WI38 (cell line): ENCODE measurements around the gene SCAI.

Source experiments
- H3K4me3 ChIP-seq: 2 replicates; pipeline ENCODE4 v1.5.1; 2011; ENCODE audit warnings: low read depth, mild to moderate bottlenecking, control low read depth, low read length
- CTCF ChIP-seq: IDR thresholded peaks from 2 replicates; pipeline ENCODE4 v1.5.1; 2012; ENCODE audit warnings: low read depth, mild to moderate bottlenecking, control low read depth, low read length

SCAI gene

GRCh38 chr9:125137200-125137599, 6.1 kb downstream of the SCAI start:
- TF ChIP-seq CTCF: no peak
- no peak overlapping the region for H3K4me3 ChIP-seq

DNA sequence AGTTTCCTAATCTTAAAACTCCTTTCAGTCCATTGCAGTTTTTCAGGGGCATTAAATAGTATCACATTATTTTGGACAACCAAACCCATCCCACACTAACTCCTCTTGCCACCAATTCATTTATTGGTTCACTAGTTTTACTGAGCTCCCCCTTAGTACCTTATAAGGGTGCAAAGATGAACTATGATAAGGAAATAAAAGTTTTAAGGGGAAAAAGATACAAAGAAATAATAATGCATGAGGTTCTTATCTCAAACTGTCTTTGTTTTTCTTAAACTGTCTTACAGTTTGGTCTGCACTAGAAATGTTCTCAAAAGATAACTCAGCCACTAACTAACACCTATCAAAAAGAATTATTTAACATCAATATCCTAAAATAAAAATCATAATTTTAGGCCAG, 8.4 kb downstream of the SCAI start:
- TF ChIP-seq CTCF: no peak

DNA sequence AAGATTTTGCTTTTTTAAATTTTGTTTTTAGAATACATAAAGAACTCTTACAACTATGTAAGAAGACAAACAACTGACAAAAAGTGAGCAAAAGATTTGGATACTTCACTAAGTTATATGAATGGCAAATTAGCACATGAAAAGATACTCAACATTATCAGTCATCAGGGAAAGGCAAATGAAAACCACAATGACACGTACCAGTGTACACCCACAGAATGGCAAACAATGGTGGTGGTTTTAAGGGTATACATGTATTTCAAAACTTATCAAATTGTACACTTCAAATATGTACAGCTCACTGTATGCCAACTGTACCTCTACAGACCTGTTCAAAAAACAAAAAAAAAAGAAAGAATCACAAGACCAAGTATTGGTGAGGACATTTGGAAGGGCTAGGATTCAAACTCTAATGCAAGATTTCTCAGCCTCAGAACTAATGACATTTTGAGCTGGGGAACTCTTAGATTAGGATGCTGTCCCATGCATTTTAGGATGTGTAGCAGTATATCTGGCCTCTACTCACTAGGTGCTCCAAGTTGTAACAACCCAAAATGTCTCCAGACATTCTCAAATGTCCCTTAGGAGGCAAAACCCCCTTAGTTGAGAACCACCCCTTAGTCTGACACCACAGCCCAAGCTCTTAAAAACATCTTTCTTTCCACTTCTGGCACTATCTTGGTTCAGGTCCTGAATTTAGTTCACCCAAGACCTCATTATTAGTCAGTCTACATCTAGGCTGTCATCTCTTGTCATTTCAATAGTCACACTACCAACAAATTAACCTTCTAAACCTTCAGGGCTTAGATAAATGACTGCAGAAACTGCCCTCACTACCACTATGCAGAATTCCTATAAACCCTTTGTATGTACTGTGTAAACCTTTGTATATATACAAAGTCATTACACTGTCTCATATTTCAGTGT, 9.7 kb downstream of the SCAI start:
- H3K4me3 ChIP-seq: no peak overlapping the region
- TF ChIP-seq CTCF: no peak

More for the DNA sequence above, 8.4 kb downstream of the SCAI start:
- H3K4me3 ChIP-seq: no peak overlapping the region

- no peak overlapping the region for H3K4me3 ChIP-seq
- TF ChIP-seq CTCF: no peak
Measured at GRCh38 chr9:125131778-125132177, 11.6 kb downstream of the SCAI start.

DNA sequence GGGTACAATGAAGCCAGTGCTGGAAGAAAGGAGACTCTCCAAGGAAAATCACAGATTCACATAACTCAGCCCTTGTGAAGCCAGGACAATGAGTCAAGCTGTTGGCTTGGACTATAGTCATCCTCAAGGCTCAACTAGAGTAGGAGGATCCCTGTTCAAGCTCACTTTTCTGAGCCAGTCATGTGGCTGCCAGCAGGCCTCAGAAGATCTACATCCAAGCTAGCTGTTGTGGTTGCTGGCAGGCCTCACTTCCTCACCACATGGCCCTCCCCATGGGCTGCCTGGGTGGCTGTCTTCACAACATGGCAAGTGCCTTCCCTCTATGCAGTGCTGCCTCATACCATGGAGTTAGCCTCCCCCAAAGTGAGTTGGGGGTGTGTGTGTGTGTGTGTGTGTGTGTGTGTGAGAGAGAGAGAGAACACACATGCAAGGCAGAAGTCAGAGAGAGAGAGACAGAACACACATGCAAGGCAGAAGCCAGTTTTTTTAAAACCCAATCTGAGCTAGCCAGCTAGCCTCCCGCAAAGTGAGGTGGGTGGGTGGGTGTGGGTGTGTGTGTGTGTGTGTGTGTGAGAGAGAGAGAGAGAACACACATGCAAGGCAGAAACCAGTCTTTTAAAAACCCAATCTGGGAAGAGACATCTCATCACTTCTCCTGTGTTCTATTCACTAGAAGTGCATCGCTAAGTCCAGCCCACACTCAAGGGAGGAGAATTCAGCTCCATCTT, 17.1 kb downstream of the SCAI start:
- no peak for TF ChIP-seq CTCF
- H3K4me3 ChIP-seq: no peak overlapping the region

DNA sequence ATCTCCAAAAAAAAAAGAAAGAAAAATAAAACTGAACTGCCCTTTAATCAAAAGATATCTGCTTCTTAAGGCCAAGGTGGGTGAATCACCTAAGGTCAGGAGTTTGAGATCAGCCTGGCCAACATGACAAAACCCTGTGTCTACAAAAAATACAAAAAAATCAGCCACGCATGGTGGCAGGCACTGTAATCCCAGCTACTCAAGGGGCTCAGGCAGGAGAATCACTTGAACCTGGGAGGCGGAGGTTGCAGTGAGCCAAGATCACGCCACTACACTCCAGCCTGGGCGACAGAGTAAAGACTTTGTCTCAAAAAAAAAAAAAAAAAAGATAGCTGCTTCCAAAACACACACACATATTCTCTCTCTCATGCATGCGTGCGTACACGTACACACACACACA, 17.8 kb downstream of the SCAI start:
- TF ChIP-seq CTCF: no peak
- H3K4me3 ChIP-seq: no peak overlapping the region

DNA sequence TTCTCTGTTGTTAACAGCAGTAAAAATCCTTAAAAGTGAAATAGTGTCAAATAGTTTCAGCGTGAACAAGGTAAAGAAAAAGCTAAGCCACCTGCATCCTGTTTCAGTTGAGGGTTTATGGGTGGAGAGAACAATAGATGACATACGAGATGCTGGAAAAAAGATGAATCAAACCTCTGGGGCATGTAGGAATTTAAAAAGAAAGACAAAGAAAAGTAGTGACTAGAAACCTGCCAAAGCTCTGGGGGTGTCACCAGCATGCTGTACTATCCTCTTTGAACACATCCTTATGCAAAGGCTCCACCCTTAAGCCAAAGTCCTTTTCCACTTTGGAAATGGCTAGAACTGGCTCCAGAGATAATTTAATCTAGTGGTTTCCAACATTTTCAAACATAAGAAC, 22.2 kb downstream of the SCAI start:
- no peak overlapping the region for H3K4me3 ChIP-seq
- no peak for TF ChIP-seq CTCF
